Mononuclear cell (primary cell): Measurements from ENCODE around the gene CAP2. TPM values are rescaled to one million over a fixed set of nuclear protein-coding genes. Genes with fewer than 3 reads are reported as not detected.

Experiments used
- H3K27me3 ChIP-seq: 2 replicates; pipeline ENCODE4 v1.6.0; 2011; ENCODE audit warnings: low read length, control low read depth; ENCODE audit not compliant: insufficient read depth
- H3K4me1 ChIP-seq: 2 replicates; pipeline ENCODE4 v1.5.1; 2011; ENCODE audit warnings: mild to moderate bottlenecking, low read length, control low read depth; ENCODE audit not compliant: insufficient read depth
- H3K4me3 ChIP-seq: 2 replicates; pipeline ENCODE4 v1.5.1; 2011; ENCODE audit warnings: mild to moderate bottlenecking, low read length, moderate library complexity
- H3K9me3 ChIP-seq: 2 replicates; pipeline ENCODE4 v1.5.1; 2011; ENCODE audit warnings: low read depth, mild to moderate bottlenecking, control low read depth, low read length
- total RNA-seq: library from RNA; depleted of rRNA; stranded (reverse); fragments of >200 nt; gene quantifications from one replicate; pipeline ENCODE4 v1.2.3, GENCODE V29; 2012

Gene CAP2
- total RNA-seq, 1 donor = 0.10 TPM

GRCh38 chr6:17442196-17442595 is 48.8 kb downstream of the CAP2 start:
- Histone ChIP-seq H3K4me1 (no peaks in the 10 kb centered on the region), H3K27me3 (no peaks in the 10 kb centered on the region), H3K9me3 (no peaks in the 10 kb centered on the region), H3K4me3 (no peak overlapping the region)

DNA sequence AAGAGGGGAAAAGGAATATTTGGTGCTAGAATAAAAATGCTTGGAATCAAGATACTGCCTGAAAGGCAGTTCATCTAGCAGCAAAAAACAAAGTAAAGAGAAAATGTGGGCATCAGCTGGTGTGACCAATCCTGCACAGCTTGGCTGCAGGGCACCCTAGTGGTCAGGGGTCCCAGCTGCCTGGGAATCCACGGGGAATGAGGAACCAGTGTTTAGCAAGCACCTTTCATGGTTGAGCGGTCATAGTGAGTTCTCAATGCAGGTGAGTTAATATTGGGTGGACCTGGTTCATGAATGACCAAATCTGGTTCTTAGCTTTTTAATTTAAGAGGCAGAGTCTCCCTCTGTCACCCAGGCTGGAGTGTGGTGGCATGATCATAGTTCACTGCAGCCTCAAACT is 53.3 kb downstream of the CAP2 start:
- Histone ChIP-seq H3K4me3 (no peak overlapping the region), H3K27me3 (no peaks in the 10 kb centered on the region), H3K9me3 (no peaks in the 10 kb centered on the region), H3K4me1 (no peaks in the 10 kb centered on the region)

GRCh38 chr6:17448165-17448564 is 54.8 kb downstream of the CAP2 start:
- Histone ChIP-seq H3K4me3 (no peak overlapping the region), H3K9me3 (no peaks in the 10 kb centered on the region), H3K4me1 (no peaks in the 10 kb centered on the region), H3K27me3 (no peaks in the 10 kb centered on the region)

- H3K4me1 ChIP-seq = no peaks in the 10 kb centered on the region
- no peaks in the 10 kb centered on the region for H3K27me3 ChIP-seq
- H3K9me3 ChIP-seq = no peaks in the 10 kb centered on the region
- H3K4me3 ChIP-seq = no peak overlapping the region
These were observed 57.0 kb downstream of the CAP2 start for GRCh38 chr6:17450397-17450796.

DNA sequence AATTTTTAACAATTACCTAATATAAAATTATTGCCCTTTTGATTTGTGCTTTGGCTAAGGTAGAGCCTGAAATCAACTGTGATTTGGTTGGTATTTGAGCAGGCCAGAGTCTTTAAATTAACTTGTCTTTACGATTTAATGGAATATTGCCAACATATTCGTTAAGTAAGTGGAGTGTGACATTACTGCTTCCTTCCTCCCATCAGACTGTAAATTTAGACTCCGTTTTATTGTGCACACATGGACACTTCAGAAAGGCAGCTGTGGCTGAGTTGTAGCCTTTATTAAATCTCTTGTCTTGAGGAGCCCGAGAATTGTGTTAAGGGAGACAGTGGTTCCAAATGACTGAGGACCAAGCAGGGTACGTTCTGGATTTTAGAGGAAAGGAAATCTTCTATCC is 57.4 kb downstream of the CAP2 start:
- no peaks in the 10 kb centered on the region for H3K9me3 ChIP-seq
- no peaks in the 10 kb centered on the region for H3K4me1 ChIP-seq
- no peaks in the 10 kb centered on the region for H3K27me3 ChIP-seq
- no peak overlapping the region for H3K4me3 ChIP-seq

- Histone ChIP-seq H3K27me3 (no peaks in the 10 kb centered on the region), H3K9me3 (no peaks in the 10 kb centered on the region), H3K4me3 (no peak overlapping the region), H3K4me1 (no peaks in the 10 kb centered on the region)
These were observed 58.7 kb downstream of the CAP2 start for GRCh38 chr6:17452096-17452495.

GRCh38 chr6:17454316-17455005 is 61.1 kb downstream of the CAP2 start:
- no peaks in the 10 kb centered on the region for H3K4me1 ChIP-seq
- no peaks in the 10 kb centered on the region for H3K27me3 ChIP-seq
- H3K9me3 ChIP-seq = no peaks in the 10 kb centered on the region
- H3K4me3 ChIP-seq = no peak overlapping the region

GRCh38 chr6:17455919-17456318 is 62.5 kb downstream of the CAP2 start:
- Histone ChIP-seq H3K27me3 (no peaks in the 10 kb centered on the region), H3K4me1 (no peaks in the 10 kb centered on the region), H3K9me3 (no peaks in the 10 kb centered on the region), H3K4me3 (no peak overlapping the region)

GRCh38 chr6:17456711-17457110 is 63.3 kb downstream of the CAP2 start:
- H3K4me3 ChIP-seq = no peak overlapping the region
- H3K27me3 ChIP-seq = no peaks in the 10 kb centered on the region
- no peaks in the 10 kb centered on the region for H3K4me1 ChIP-seq
- no peaks in the 10 kb centered on the region for H3K9me3 ChIP-seq

DNA sequence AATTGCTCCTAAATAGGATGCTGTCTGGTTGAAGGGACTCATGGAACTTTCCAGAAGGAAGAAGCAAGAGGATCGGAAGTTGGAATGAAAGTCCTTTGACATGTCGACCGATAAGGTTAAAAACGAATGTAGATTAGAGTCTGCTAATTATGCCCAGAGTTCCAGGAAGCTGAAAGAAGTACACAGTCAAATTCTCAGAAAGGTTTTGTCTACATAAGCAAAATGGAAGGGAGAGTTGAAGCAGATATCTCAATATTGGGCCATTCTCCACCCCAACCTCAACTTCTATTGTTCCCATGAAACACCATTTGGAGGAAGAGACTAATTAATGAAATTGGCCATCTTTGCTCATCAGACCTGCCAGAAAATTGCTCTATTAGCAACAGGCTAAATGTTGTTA is 64.0 kb downstream of the CAP2 start:
- no peak overlapping the region for H3K4me3 ChIP-seq
- no peaks in the 10 kb centered on the region for H3K9me3 ChIP-seq
- no peaks in the 10 kb centered on the region for H3K4me1 ChIP-seq
- H3K27me3 ChIP-seq = no peaks in the 10 kb centered on the region

- Histone ChIP-seq H3K4me1 (no peaks in the 10 kb centered on the region), H3K27me3 (no peaks in the 10 kb centered on the region), H3K9me3 (no peaks in the 10 kb centered on the region), H3K4me3 (no peak overlapping the region)
These were observed 64.6 kb downstream of the CAP2 start for GRCh38 chr6:17457956-17458355.

- Histone ChIP-seq H3K4me1 (no peaks in the 10 kb centered on the region), H3K4me3 (no peak overlapping the region), H3K9me3 (no peaks in the 10 kb centered on the region), H3K27me3 (no peaks in the 10 kb centered on the region)
These were observed 65.6 kb downstream of the CAP2 start for GRCh38 chr6:17458966-17459365.

GRCh38 chr6:17460862-17461261 is 67.5 kb downstream of the CAP2 start:
- H3K27me3 ChIP-seq = no peaks in the 10 kb centered on the region
- no peaks in the 10 kb centered on the region for H3K9me3 ChIP-seq
- no peak overlapping the region for H3K4me3 ChIP-seq
- H3K4me1 ChIP-seq = no peaks in the 10 kb centered on the region

- H3K4me3 ChIP-seq = no peak overlapping the region
- no peaks in the 10 kb centered on the region for H3K27me3 ChIP-seq
- no peaks in the 10 kb centered on the region for H3K4me1 ChIP-seq
- H3K9me3 ChIP-seq = no peaks in the 10 kb centered on the region
These were observed 72.8 kb downstream of the CAP2 start for GRCh38 chr6:17466147-17466546.

GRCh38 chr6:17466707-17467106 is 73.3 kb downstream of the CAP2 start:
- H3K4me1 ChIP-seq = no peaks in the 10 kb centered on the region
- H3K4me3 ChIP-seq = no peak overlapping the region
- no peaks in the 10 kb centered on the region for H3K9me3 ChIP-seq
- no peaks in the 10 kb centered on the region for H3K27me3 ChIP-seq

GRCh38 chr6:17469006-17469832 is 75.8 kb downstream of the CAP2 start:
- Histone ChIP-seq H3K4me1 (no peaks in the 10 kb centered on the region), H3K4me3 (no peak overlapping the region), H3K27me3 (no peaks in the 10 kb centered on the region), H3K9me3 (no peaks in the 10 kb centered on the region)
